Measurements from ENCODE around the gene UGGT1. TPM values are rescaled to one million over a fixed set of nuclear protein-coding genes. Genes with fewer than 3 reads are reported as not detected.

Gene UGGT1
- total RNA-seq, 1 experiment from 2014 or later: 80.3 TPM

GRCh38 chr2:128178650-128179460 lies 87.9 kb downstream of the UGGT1 start:
- peaks cover 90% of the 10 kb centered on the region for H3K36me3 Mint-ChIP-seq (ENCODE audit: insufficient read depth, unreplicated experiment)
- no peaks in the 10 kb centered on the region for H3K4me1 Mint-ChIP-seq (ENCODE audit: insufficient read depth, unreplicated experiment)
- ChIA-PET CTCF (interaction anchor here (0.6 to 1.9 kb wide), 11 partner anchors 9 to 1745 kb away, joined by 3 to 6 read pairs (median 3); no protein-coding TSS in a partner anchor), POLR2A (interaction anchor here (1.4 kb wide), 1 partner anchor 127 kb away, joined by 5 read pairs; no protein-coding TSS in a partner anchor)
- H3K4me3 Mint-ChIP-seq (ENCODE audit: unreplicated experiment): no peak overlapping the region
- no peaks in the 10 kb centered on the region for H3K27me3 Mint-ChIP-seq (ENCODE audit: insufficient read depth, unreplicated experiment)
- no peak overlapping the region for H3K27ac Mint-ChIP-seq (ENCODE audit: low read depth, unreplicated experiment)
- peak; percentile 68 for TF ChIP-seq CTCF (IDR thresholded peaks at IDR 0.05; ENCODE audit: unreplicated experiment)
- no peaks in the 10 kb centered on the region for H3K9me3 Mint-ChIP-seq (ENCODE audit: unreplicated experiment)
- intact Hi-C loops (cut with micrococcal nuclease): loop anchor here (1.0 to 10.0 kb wide), 3 partner anchors 126 to 1743 kb away; no protein-coding TSS in a partner anchor
- no TSS peak for BruUV-seq (replicated peaks)
- peak; percentile 68 for DNase-seq (ENCODE audit: unreplicated experiment)

- POLR2A ChIA-PET: interaction anchor here (1.4 kb wide), 1 partner anchor 127 kb away, joined by 5 read pairs; no protein-coding TSS in a partner anchor
- CTCF ChIA-PET: interaction anchor here (0.7 to 1.9 kb wide), 9 partner anchors 14 to 1744 kb away, joined by 3 to 6 read pairs (median 3); no protein-coding TSS in a partner anchor
- Mint-ChIP-seq H3K27ac (ENCODE audit: low read depth, unreplicated experiment) (no peak overlapping the region), H3K27me3 (ENCODE audit: insufficient read depth, unreplicated experiment) (no peaks in the 10 kb centered on the region), H3K9me3 (ENCODE audit: unreplicated experiment) (no peaks in the 10 kb centered on the region), H3K36me3 (ENCODE audit: insufficient read depth, unreplicated experiment) (peaks cover 89% of the 10 kb centered on the region), H3K4me1 (ENCODE audit: insufficient read depth, unreplicated experiment) (no peaks in the 10 kb centered on the region), H3K4me3 (ENCODE audit: unreplicated experiment) (no peak overlapping the region)
- DNase-seq (ENCODE audit: unreplicated experiment): no peak
- BruUV-seq (replicated peaks): no TSS peak
- intact Hi-C loops (cut with micrococcal nuclease): loop anchor here (1.0 to 10.0 kb wide), 3 partner anchors 126 to 1743 kb away; no protein-coding TSS in a partner anchor
- no peak for TF ChIP-seq CTCF (IDR thresholded peaks at IDR 0.05; ENCODE audit: unreplicated experiment)
These were observed 88.4 kb downstream of the UGGT1 start for GRCh38 chr2:128179461-128179755.

DNA sequence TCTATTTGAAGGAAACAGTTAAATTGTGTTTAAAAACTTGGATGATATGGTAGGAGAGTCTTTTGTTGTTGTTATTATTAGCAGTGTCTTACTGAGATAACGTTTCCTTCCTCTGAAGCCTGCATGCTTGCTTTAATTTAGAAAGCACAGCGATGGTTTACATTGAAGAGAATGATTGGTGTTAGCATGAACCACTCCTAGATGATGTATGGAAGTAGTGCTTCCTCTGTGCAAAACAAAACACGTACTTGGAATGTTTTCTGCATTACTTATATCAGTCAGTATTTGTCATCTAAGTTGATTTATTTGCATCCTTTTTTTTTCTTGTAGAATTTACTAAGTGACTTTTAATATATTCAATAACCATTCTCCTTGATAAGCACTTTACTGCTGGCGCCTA lies 89.0 kb downstream of the UGGT1 start:
- no peak overlapping the region for H3K27ac Mint-ChIP-seq (ENCODE audit: low read depth, unreplicated experiment)
- no peaks in the 10 kb centered on the region for H3K27me3 Mint-ChIP-seq (ENCODE audit: insufficient read depth, unreplicated experiment)
- H3K9me3 Mint-ChIP-seq (ENCODE audit: unreplicated experiment): no peaks in the 10 kb centered on the region
- ChIA-PET CTCF (interaction anchor here (0.7 to 1.9 kb wide), 4 partner anchors 13 to 175 kb away, joined by 3 to 6 read pairs (median 4); no protein-coding TSS in a partner anchor), POLR2A (interaction anchor here (1.4 kb wide), 1 partner anchor 126 kb away, joined by 5 read pairs; no protein-coding TSS in a partner anchor)
- no peaks in the 10 kb centered on the region for H3K4me1 Mint-ChIP-seq (ENCODE audit: insufficient read depth, unreplicated experiment)
- DNase-seq (ENCODE audit: unreplicated experiment): no peak
- intact Hi-C loops (cut with micrococcal nuclease): no loop called here
- no peak for TF ChIP-seq CTCF (IDR thresholded peaks at IDR 0.05; ENCODE audit: unreplicated experiment)
- peaks cover 89% of the 10 kb centered on the region for H3K36me3 Mint-ChIP-seq (ENCODE audit: insufficient read depth, unreplicated experiment)
- no peak overlapping the region for H3K4me3 Mint-ChIP-seq (ENCODE audit: unreplicated experiment)
- no TSS peak for BruUV-seq (replicated peaks)

DNA sequence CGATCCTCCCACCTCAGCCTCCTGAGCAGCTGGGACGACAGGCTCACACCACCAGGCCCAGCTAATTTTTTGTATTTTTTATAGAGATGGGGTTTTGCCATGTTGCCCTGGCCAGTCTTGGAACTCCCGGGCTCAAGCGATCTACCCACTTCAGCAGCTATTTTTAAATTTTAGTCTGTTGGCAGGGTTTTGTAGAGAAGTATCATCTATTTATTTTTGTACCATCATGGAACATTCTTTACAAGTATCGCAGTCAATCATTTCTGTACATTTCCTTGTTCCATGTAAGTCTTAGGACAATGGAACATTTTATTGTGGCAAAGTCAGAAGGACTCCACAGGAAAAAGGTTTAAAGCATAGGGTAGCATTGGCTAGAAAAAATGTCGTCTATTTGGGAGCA lies 94.6 kb downstream of the UGGT1 start:
- Mint-ChIP-seq H3K4me3 (ENCODE audit: unreplicated experiment) (no peak overlapping the region), H3K4me1 (ENCODE audit: insufficient read depth, unreplicated experiment) (no peaks in the 10 kb centered on the region), H3K27me3 (ENCODE audit: insufficient read depth, unreplicated experiment) (no peaks in the 10 kb centered on the region), H3K9me3 (ENCODE audit: unreplicated experiment) (no peaks in the 10 kb centered on the region), H3K27ac (ENCODE audit: low read depth, unreplicated experiment) (no peak overlapping the region), H3K36me3 (ENCODE audit: insufficient read depth, unreplicated experiment) (peaks cover 82% of the 10 kb centered on the region)
- BruUV-seq (replicated peaks): no TSS peak
- intact Hi-C loops (cut with micrococcal nuclease): no loop called here
- no peak for TF ChIP-seq CTCF (IDR thresholded peaks at IDR 0.05; ENCODE audit: unreplicated experiment)
- ChIA-PET CTCF (interaction anchor here (0.7 to 0.9 kb wide), 2 partner anchors 119 to 1322 kb away, joined by 4 read pairs; no protein-coding TSS in a partner anchor), POLR2A (no interaction called here)
- DNase-seq (ENCODE audit: unreplicated experiment): no peak
